Muscle of back (tissue), 13 donors: Measurements from ENCODE around the gene IKZF5. TPM values are rescaled to one million over a fixed set of nuclear protein-coding genes. Genes with fewer than 3 reads are reported as not detected.
A peak's percentile ranks its signal among the peaks of the same experiment; 100 is the strongest.

ENCODE experiments used
- DNase-seq, 3 donors: peaks; one replicate each; pipeline versions ENCODE4 v3.0.0 to v3.0.0-alpha.2; 2013
- long read RNA-seq, 9 donors: transcript quantifications; one replicate each; lab custom pipeline, GENCODE V29; 2026
- polyA plus RNA-seq, 10 donors: library from polyadenylated mRNA; unstranded; fragments of 120-200 nt; gene quantifications; one replicate each; pipeline ENCODE4 v1.2.1, GENCODE V29; 2013; ENCODE audit not compliant: insufficient read length in 10 of 10

The IKZF5 gene, protein sequence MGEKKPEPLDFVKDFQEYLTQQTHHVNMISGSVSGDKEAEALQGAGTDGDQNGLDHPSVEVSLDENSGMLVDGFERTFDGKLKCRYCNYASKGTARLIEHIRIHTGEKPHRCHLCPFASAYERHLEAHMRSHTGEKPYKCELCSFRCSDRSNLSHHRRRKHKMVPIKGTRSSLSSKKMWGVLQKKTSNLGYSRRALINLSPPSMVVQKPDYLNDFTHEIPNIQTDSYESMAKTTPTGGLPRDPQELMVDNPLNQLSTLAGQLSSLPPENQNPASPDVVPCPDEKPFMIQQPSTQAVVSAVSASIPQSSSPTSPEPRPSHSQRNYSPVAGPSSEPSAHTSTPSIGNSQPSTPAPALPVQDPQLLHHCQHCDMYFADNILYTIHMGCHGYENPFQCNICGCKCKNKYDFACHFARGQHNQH
- polyA plus RNA-seq = 10 to 100 TPM; 11.4 to 20.5 (median 16.0) TPM
- long read RNA-seq, donor 1, full-length matches to known transcripts = 7 of 7 reads
- long read RNA-seq, donor 1, partial matches to known transcripts = 0 of 7 reads
- long read RNA-seq, donor 1, other reads (novel, unspliced or antisense) = 0 of 7 reads
- long read RNA-seq, donor 2, full-length matches to known transcripts = 2 of 2 reads
- long read RNA-seq, donor 2, partial matches to known transcripts = 0 of 2 reads
- long read RNA-seq, donor 2, other reads (novel, unspliced or antisense) = 0 of 2 reads
- long read RNA-seq, donor 3 = 0 reads
- long read RNA-seq, donor 4, full-length matches to known transcripts = 5 of 5 reads
- long read RNA-seq, donor 4, partial matches to known transcripts = 0 of 5 reads
- long read RNA-seq, donor 4, other reads (novel, unspliced or antisense) = 0 of 5 reads
- long read RNA-seq, donor 5, full-length matches to known transcripts = 4 of 4 reads
- long read RNA-seq, donor 5, partial matches to known transcripts = 0 of 4 reads
- long read RNA-seq, donor 5, other reads (novel, unspliced or antisense) = 0 of 4 reads
- long read RNA-seq, donor 6, full-length matches to known transcripts = 3 of 3 reads
- long read RNA-seq, donor 6, partial matches to known transcripts = 0 of 3 reads
- long read RNA-seq, donor 6, other reads (novel, unspliced or antisense) = 0 of 3 reads
- long read RNA-seq, donor 7, full-length matches to known transcripts = 4 of 4 reads
- long read RNA-seq, donor 7, partial matches to known transcripts = 0 of 4 reads
- long read RNA-seq, donor 7, other reads (novel, unspliced or antisense) = 0 of 4 reads
- long read RNA-seq, donor 8, full-length matches to known transcripts = 2 of 2 reads
- long read RNA-seq, donor 8, partial matches to known transcripts = 0 of 2 reads
- long read RNA-seq, donor 8, other reads (novel, unspliced or antisense) = 0 of 2 reads
- long read RNA-seq, donor 9 = 0 reads

DNA sequence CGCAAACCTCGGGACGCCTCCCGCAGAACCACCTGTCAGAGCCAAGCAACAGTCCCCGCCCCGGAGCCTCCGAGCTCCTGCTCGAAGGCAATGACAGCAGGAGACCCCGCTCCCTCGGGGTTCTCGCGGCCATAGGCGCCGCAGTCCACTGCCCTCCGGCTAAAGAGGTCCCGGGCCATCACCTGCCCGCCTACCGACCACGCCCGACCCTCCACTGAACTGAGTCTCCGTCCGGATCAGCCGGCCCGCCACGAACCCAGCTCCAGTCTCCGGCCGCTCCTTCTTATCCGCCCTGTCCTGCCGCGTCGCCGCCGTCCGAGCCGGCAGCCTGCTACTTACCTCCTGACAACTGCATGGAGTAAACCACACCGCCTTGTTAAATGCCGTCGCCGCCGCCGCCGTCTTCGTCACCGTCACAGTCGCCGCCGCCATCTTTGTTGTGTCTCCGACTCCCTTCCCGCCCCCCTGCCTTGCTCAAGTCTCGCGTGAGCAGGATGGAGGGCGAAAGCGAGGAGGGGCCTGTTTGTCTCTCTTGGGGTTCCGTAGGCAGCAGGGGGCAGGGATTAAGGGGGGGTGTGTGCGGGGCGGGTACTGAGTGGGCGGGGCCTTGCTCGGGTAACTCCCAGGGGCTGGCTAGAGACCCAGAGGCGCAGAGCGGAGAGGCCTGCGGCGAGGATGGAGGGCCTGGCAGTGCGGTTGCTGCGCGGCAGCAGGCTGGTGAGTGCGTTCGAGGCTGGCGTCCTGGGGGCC is at the start of gene IKZF5, which contains the start of gene ACADSB:
Gene IKZF5 (minus strand): TSS at position 441 of the 750 bp plus-strand sequence. CDS start 10,170 bp downstream, outside the sequence.
Gene ACADSB (plus strand): TSS at position 652 of the 750 bp plus-strand sequence. CDS start 24 bp downstream, at position 676.
- peak; percentile 97 to 98 (median 97) for DNase-seq

DNA sequence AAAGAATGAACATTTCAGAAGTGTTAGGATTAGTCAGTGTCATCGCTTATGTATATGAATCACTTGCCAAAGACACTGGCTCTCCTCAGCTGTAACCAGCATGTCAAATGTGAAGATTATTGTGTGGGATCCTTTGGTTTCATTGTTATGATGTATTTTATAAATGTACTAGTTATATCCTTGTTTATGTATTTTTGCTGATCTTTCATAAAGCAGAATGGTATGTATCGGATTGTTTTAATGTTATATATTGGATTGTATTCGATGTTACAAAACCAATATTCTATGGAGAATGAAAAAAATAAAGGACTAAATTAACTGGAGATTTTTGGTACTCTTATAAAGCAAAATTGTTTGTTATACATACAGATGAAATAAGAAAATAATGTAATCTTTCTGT is 49.4 kb upstream of the IKZF5 start:
- DNase-seq = no peak

DNA sequence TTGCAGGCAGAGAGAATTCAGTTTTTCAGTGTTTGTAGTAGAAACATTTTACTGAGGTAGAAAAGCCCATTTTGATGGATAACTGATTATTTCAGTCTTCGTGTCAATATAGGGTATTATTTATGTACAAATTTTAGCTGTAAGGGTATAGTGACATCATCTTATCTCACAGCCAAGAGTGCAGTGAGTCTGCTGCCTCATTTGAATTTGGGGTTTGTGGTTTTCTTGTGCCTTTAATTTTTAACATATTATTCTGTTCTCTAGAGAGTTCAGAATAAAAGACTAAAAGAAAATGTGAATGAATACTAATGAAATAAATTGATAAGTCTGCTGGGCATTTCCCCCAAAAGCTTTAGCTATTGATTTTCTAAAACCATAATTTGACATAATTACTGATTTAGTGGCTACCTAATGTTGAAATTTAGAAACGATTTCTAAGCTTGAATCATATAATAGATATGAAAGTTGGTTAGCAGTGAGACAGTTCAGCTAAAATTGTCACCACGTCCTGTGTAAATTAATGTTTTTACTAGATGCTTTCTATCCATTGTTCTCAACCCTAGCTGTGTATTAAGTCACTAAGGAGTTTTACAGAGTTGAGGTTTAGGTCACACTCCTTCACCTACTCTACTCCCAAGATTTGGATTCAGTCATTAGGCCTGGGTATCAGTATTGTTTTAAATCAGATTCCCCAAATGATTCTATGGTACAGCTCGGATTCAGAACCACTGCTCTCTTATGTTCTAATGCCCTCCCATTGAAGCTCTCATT is 37.6 kb upstream of the IKZF5 start:
- DNase-seq = no peak

DNA sequence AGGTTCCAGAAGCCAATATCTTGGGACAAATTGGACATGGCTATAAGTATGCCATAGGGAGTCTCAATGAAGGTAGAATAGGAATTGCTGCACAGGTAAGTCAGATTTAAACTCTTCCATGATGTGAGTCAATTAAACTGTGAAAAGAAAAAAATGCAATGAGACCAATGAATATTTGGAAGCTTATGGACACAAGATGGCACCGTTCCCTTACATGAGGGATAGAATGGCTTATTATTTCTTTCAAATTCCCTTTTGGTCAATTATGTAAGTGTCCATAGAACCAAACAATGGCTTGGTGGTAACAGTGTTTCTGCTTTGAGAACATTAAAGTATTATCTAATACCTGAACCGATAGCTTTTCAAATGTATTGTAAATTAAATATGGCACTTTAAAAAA is 35.8 kb upstream of the IKZF5 start:
- DNase-seq = peak in 1 of 3 donors; percentile 5

DNA sequence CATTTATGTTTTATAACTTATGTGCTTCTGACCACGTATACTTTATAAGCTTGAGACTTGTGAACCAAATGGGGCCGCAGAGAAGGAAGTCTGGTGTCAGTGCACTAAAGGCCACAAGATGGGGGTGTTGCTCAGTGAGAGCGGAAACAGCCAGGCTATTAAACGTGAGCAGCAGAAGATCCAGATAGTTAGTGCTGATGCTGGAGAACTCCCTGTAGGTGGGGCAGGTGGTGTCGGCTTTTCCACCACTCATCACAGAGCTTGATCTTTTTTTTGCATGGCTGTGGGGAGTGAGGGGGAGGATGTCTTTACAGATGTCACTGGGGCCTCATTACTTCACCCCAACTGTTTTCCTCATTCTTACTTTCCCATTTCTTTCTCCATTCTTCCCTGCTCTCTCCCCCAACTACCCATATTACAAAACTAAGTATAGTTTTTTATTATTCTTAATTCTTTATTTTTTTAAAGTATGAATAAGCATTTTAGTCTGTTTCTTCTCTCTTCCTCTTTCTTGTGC is 34.9 kb upstream of the IKZF5 start:
- peak; percentile 35 to 66 (median 43) for DNase-seq

DNA sequence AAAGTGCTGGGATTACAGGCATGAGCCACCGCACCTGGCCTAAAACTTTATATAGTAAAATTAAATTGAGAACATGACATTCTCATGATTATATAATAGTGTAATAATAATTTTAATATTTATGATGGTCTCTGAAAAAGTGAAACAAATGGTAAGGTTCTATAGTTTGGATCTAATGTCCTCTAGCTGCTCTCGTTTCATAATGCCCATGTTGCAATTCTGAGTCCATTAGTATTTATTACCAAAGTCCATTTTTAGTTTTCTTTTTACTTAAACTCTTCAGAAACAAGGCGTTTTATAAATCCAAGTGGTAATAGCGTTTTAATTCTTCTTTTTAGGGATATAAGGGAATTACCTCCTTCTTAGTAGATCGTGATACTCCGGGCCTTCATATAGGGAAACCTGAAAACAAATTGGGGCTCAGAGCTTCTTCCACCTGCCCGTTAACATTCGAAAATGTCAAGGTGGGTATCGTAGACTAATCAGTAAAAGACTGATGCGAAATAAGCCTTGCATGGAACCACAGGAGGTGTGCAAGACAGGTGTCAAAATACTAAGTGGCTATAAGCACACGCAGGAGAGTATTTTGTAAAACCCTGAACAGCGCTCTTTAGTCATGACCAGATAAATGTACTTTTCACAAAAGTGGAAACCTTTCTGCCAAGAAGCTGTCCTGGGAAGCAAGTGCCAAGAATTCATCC is 34.3 kb upstream of the IKZF5 start:
- no peak for DNase-seq

DNA sequence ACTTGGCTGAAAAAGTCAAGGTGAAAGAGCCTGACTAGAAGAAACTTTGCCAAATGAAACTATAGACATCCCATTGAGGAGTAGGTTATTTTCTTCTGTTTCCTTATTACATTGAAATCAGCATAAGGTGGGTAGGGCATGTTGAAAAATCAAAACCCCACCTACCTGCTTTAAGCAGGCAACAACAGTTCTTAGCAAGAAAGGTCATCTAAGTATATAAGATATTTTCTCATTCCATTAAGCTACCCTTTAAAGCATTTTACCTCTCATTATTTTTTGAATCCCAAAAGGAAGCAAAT is 31.0 kb upstream of the IKZF5 start:
- no peak for DNase-seq

DNA sequence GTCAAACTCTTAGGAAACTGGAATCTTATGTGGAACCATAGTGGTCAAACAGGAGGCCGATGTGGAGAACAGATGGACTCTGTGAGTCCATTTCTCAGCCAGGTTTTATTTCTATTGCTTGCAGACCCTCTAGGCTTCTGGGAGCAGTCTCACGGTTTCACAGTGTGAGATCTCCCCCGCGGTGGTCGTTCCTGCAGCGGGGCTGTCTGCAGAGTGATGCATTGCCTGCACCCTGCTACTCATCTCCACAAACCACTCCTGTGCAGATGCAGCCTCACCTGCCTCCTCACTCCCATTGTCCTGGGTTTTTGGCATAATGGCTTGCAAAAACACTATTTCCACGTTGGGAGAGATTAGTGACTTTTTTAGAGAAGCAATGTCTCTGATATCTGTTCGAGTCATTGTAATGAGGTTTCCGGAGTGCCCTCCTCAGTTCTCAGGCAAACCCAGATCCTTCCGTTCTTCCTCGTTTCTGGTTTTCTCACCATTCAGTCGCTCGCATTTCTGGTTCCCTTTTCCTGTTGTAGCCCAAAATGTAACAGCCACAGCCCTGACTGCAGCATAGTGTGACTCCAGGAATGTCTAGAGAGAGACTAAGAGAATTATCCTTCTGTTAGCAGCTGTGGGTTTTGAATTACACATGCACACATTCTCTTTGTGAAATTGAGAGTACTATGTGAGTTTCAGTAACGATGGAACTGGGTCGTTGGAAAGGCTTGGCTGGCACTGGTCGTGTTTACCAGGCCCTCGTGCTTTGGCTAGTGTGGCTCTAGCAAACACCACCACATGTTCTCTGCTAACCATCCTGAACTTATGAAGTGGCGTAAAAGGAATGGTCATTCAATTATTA is 30.4 kb upstream of the IKZF5 start:
- DNase-seq = no peak

DNA sequence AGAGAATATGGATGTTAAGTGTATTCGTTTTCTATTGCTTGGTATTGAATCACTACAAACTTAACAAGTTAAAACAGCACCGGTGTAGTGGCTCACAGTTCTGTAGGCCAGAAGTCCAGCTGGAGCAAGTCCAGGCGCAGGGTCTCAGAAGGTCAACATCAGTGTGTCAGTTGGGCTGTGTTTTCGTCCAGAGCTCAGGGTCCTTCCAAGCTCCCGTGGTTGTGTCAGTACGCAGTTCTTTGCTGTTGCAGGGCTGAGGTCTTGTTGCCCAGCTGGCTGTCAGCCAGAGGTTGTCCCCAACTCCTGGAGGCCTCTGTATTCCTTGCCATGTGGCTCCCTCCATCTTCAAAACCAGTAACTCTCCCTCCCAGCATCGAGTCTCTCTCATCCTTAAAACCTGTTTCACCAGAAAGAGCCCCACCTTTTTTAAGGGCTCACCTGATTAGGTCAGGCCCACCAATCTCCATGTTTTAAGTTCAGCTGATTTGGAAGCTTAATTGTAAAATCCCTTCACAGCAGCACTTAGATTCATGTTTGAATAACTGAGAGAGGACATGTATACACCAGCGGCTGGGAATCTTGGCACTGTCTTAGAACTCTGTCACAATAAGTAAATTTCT is 27.0 kb upstream of the IKZF5 start:
- DNase-seq = no peak

DNA sequence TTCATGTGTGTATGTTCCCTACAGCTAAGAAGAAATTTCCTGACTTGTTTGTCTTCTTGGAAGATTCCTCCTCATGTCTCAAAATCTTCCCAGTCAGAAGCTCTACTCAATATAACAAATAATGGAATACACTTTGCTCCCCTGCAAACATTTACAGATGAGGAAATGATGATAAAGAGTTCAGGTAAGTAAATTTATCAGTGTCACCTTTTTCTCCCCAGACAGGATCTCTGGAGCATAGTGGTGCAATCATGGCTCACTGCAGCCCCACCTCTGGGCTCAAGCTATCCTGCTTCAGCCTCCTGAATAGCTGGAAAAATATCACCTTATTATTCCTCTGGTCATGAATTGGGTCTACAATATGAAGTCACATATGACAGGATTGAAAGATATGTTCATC is 25.7 kb upstream of the IKZF5 start:
- no peak for DNase-seq

DNA sequence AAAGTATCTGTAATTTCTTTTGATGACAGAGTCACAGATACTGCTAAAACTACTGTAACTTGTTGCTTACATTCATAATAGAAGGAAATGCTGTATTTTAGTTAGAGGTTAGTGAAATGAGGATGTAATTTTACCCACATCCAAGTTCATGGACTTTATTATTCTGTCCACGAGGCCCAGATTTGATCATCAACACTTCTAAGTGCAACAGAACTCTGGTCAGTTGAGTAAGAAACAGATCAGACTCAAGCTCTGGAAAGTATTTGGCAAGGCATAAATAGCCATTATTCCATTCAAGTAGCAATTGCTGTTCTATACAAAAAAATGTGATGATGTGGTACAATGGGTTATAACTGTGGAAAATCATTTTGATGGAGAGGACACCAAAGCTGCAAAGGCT is 22.5 kb upstream of the IKZF5 start:
- no peak for DNase-seq

DNA sequence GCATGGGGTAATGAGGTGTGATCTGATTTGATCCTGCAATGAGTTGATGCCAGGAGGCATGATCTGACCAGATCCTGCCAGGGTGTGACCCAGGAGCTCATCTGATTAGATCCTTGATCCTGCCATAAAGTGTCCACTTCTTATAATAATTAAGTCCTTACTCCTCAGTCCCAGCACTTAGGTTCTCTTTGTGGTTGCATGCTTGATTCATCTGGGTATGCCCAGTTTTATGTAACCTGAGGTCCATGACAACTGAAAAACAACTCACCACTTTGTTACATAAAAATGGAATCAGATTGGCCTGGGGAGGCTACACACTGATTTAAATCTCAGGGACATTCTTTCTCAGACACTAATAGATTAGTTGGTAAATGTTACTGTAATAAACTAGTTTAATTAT is 19.3 kb upstream of the IKZF5 start:
- no peak for DNase-seq

DNA sequence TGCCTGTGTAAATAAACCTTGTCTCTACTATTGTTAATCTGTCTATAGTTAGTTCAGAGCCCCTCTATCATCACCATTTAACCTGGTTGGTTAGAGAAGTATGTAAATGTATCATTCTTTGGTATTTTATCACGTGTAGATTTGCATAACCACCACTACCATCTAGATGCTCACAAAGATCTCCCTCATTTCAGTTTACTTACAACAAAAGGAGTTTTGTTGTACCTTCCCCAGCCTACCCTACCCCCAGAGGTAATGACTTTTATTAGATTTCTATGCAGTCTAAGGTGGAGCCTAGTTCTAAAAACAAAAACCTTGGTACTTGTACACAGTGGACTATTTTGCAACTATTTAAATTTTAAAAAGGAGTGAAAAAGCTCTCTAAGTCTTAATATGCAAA is 17.7 kb upstream of the IKZF5 start:
- DNase-seq = no peak

DNA sequence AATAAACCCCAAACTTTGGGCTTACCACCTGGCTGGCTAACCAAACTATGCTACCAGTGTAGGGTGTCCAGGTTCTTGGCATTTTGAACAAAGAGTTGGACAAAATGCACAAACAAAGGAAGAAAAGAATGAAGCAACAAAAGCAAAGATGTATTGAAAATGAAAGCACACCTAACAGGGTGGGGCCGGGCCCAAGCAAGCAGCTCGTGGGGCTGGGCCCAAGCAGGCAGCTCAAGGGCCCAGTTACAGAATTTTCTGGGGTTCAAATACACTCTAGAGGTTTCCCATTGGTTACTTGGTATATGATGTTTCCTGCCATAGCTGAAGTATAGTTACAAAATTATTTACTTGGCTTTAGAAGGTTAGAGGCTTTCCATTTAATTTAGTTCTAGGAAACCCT is 15.9 kb upstream of the IKZF5 start:
- DNase-seq = no peak

DNA sequence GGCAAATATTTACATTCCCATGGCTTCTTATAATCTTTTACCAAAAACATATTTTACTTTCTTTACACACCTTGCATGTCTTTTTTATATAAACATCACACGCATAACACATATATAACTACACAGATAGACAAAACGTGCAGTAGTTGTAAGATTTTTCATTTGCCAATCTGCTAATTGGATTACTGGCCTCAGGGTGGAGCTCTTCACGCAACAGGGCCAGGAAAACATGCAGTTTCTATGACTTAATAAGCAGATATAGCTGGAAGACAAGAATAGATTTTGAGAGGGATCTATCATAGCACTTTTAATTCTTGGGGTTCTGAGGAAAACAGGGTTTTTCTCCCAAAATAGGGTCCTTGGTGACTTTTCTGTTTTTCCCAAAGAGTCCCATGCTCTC is 12.9 kb upstream of the IKZF5 start:
- no peak for DNase-seq

DNA sequence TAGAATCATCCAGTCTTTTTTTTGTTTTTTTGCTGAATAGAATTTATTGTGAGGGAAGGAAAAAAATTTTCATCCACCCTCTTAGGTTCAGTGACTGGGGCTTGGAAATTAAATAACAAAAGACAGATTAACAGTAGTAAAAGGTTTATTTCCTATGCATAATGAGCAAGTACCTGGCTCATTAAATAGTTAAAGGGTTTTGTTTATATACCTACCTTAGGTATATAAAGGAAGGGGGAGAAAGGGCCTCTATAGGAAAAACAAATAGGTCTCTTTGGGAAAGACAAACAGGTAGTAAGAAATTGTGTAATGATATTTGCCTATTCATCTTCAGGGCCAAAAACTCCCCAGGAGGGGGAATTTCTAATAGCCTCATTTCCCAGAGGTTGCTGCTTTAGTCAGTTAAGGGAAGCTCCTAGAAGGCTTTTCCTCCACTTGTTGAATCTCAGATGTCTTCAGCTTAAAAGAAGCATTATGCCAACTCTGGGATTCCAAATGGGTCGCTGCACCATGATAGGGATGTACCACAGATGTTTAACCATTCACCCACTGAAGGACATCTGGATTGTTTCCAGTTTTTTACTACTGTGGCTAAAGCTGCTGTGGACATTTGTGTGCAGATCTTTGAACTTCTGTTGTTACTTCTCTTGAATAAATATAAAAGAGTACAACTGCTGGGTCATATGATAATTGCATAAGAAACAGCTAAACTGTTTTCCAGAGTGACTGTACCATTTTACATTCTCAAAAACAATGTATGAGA is 11.5 kb upstream of the IKZF5 start:
- no peak for DNase-seq

DNA sequence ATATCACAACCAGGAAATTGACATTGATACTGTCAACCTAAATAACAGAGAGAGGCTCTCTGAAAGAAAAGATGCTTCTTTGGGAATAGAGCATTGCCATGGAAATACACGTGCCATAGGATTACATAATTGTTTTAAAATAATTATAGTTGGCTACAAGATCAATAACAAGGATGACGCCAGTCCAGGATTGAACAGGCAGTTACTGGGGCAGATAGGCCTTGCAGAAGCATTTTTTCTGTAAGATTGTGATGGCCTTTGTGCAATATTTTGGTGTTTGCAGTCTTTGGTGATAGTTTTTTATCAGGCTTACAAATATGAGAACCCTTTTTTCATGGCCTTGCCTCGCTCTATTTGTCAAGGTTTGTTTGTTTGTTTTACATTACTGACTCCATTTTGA is 10.7 kb upstream of the IKZF5 start:
- DNase-seq = no peak
